NCI-H1092 (cell line): ENCODE measurements around the gene NELFCD.
"Not testable (repeated sequence)": the region's sequence is repeated elsewhere in the genome, so short reads cannot be mapped to it uniquely, and the experiment has no call there.

Experiments used
- DNase-seq: peaks from one replicate; lab custom pipeline; 2025; lab: John Stamatoyannopoulos, UW

NELFCD gene

GRCh38 chr20:59026904-59027740 is 46.1 kb downstream of the NELFCD start:
- no peak for DNase-seq

GRCh38 chr20:59027741-59028320 is 46.8 kb downstream of the NELFCD start:
- no peak for DNase-seq

GRCh38 chr20:59028812-59029211 is 47.8 kb downstream of the NELFCD start:
- DNase-seq: no peak

GRCh38 chr20:59030911-59031563 is 50.0 kb downstream of the NELFCD start:
- no peak for DNase-seq

- no peak for DNase-seq
Observed at GRCh38 chr20:59031564-59032022, 50.5 kb downstream of the NELFCD start.

- DNase-seq: peak; percentile 94
Observed at GRCh38 chr20:59032023-59032712, 51.1 kb downstream of the NELFCD start, which contains the start of gene ATP5F1E. TSS of gene ATP5F1E (minus strand) at chr20:59032335. CDS start at chr20:59032251, 84 bp downstream.

GRCh38 chr20:59032713-59033059 is 51.6 kb downstream of the NELFCD start:
- DNase-seq: peak; percentile 83

- DNase-seq: no peak
Observed at GRCh38 chr20:59033093-59033492, 52.0 kb downstream of the NELFCD start.

GRCh38 chr20:59033616-59034165 is 52.6 kb downstream of the NELFCD start:
- DNase-seq: no peak

GRCh38 chr20:59035381-59035780 is 54.3 kb downstream of the NELFCD start:
- DNase-seq: no peak

GRCh38 chr20:59037386-59037785 is 56.3 kb downstream of the NELFCD start:
- no peak for DNase-seq

- no peak for DNase-seq
Observed at GRCh38 chr20:59039233-59039632, 58.2 kb downstream of the NELFCD start.

GRCh38 chr20:59040667-59041066 is 59.6 kb downstream of the NELFCD start:
- no peak for DNase-seq

GRCh38 chr20:59041487-59041886 is 60.4 kb downstream of the NELFCD start:
- DNase-seq: not testable (repeated sequence)

GRCh38 chr20:59042151-59042795 is 61.2 kb downstream of the NELFCD start, which contains the start of gene PRELID3B:
TSS of gene PRELID3B (minus strand) at chr20:59042786. CDS start at chr20:59042730, 56 bp downstream.
- DNase-seq: no peak

GRCh38 chr20:59042796-59043631 is 62.0 kb downstream of the NELFCD start:
- DNase-seq: peak; percentile 90

GRCh38 chr20:59043698-59044097 is 62.6 kb downstream of the NELFCD start:
- no peak for DNase-seq

- no peak for DNase-seq
Observed at GRCh38 chr20:59044295-59044694, 63.2 kb downstream of the NELFCD start.
